Sigmoid colon (tissue), 7 donors: ENCODE results near the gene UQCRFS1. TPM values are rescaled to one million over a fixed set of nuclear protein-coding genes. Genes with fewer than 3 reads are reported as not detected.
"Not testable (repeated sequence)": the region's sequence is repeated elsewhere in the genome, so short reads cannot be mapped to it uniquely, and the experiment has no call there.

ENCODE experiments used
- DNase-seq: peaks from one replicate; pipeline ENCODE4 v3.0.0-alpha.2; 2019
- H3K27ac ChIP-seq, 4 donors: fragments of 200-600 bp; sonication (generic); one replicate each; pipeline ENCODE4 v1.5.1; 2016 to 2019; ENCODE audit warnings: mild to moderate bottlenecking in 1 of 4
- H3K27me3 ChIP-seq, 3 donors: fragments of 200-600 bp; sonication (generic); one replicate each; pipeline ENCODE4 v1.5.1; 2019; ENCODE audit warnings: mild to moderate bottlenecking in 1 of 3
- H3K36me3 ChIP-seq, 4 donors: fragments of 200-600 bp; sonication (generic); one replicate each; pipeline ENCODE4 v1.5.1; 2016 to 2019
- H3K4me1 ChIP-seq, 4 donors: fragments of 200-600 bp; sonication (generic); one replicate each; pipeline ENCODE4 v1.5.1; 2017 to 2019
- H3K4me3 ChIP-seq, 4 donors: fragments of 200-600 bp; sonication (generic); one replicate each; pipeline ENCODE4 v1.5.1; 2017 to 2019; ENCODE audit warnings: mild to moderate bottlenecking in 2 of 4, moderate library complexity in 1 of 4
- H3K9me3 ChIP-seq, 4 donors: fragments of 200-600 bp in 3 of 4; sonication (generic) in 3 of 4; one replicate each; pipeline versions ENCODE4 v1.5.1 to v1.6.1; 2013 to 2019
- CTCF ChIP-seq, 4 experiments: fragments of 450-650 bp in 3 of 4; fragments of 200-600 bp in 1 of 4; IDR thresholded peaks; one replicate each; pipeline ENCODE4 v1.5.1; 2016 to 2019; ENCODE audit warnings: antibody characterized with exemption in 4 of 4, mild to moderate bottlenecking in 3 of 4, moderate library complexity in 2 of 4
- EP300 ChIP-seq, 4 donors: sonication (generic); formaldehyde crosslinking; IDR thresholded peaks; one replicate each; pipeline ENCODE4 v1.6.1; 2017; ENCODE audit warnings: antibody characterized with exemption in 4 of 4
- POLR2A ChIP-seq, 2 donors: fragments of 450-650 bp; IDR thresholded peaks; one replicate each; pipeline ENCODE4 v1.6.1; 2016; ENCODE audit warnings: antibody characterized with exemption in 2 of 2, mild to moderate bottlenecking in 2 of 2, moderate library complexity in 2 of 2
- POLR2AphosphoS5 ChIP-seq, 4 donors: sonication (generic); formaldehyde crosslinking; IDR thresholded peaks; one replicate each; pipeline ENCODE4 v1.6.1; 2017; ENCODE audit warnings: antibody characterized with exemption in 4 of 4
- WGBS, 2 donors: extraction: QIAGEN DNeasy Blood & Tissue Kit; methylation state at CpG; one replicate each; pipeline ENCODE4 v1.1.7; 2013; 5-methylcytosine and 5-hydroxymethylcytosine counted together
- intact Hi-C: fragments of 100-400 bp; cut with DNase I; formaldehyde crosslinking; loops from one replicate; pipeline ENCODE4 v1.15.1; 2023
- polyA plus RNA-seq, 3 donors: library from polyadenylated mRNA; stranded (reverse); fragments of 200-250 nt; gene quantifications; one replicate each; pipeline ENCODE4 v1.2.3, GENCODE V29; 2013
- total RNA-seq, 4 donors: library from RNA; depleted of rRNA; stranded (reverse); fragments of >200 nt; gene quantifications; one replicate each; pipeline ENCODE4 v1.1.0, GENCODE V29; 2016
- donor health status: healthy with polysubstance abuse.
- donor health status: Bipolar disorder and iron deficiency.
- donor health status: healthy.

UQCRFS1 gene
- total and polyA plus RNA-seq, 7 donors: 30.2 to 148 (median 46.4) TPM

GRCh38 chr19:29207403-29208187 lies 5.4 kb downstream of the UQCRFS1 start:
- DNase-seq, H3K4me3 ChIP-seq, H3K27me3 ChIP-seq, intact Hi-C loops, H3K9me3 ChIP-seq, H3K27ac ChIP-seq: not testable (repeated sequence)
- peaks cover 0 to 39% (median 22%) of the 10 kb centered on the region in 4 donors for H3K4me1 ChIP-seq
- WGBS, 2 donors: 95 to 97% methylated on average over 13 to 14 of the region's 14 CpGs
- peaks cover 0 to 35% (median 6%) of the 10 kb centered on the region in 4 donors for H3K36me3 ChIP-seq

GRCh38 chr19:29206453-29206852 lies 6.5 kb downstream of the UQCRFS1 start:
- Histone ChIP-seq H3K9me3 (no peaks in the 10 kb centered on the region), H3K27ac (no peak overlapping the region), H3K27me3 (no peaks in the 10 kb centered on the region), H3K4me1 (peaks cover 0 to 35% (median 15%) of the 10 kb centered on the region in 4 donors), H3K36me3 (peaks cover 0 to 35% (median 6%) of the 10 kb centered on the region in 4 donors), H3K4me3 (no peak overlapping the region)
- intact Hi-C loops: no loop called here
- DNase-seq: no peak
- no peak for TF ChIP-seq EP300 (IDR thresholded peaks at IDR 0.05)
- TF ChIP-seq CTCF (IDR thresholded peaks at IDR 0.05): no peak
- no peak for TF ChIP-seq POLR2AphosphoS5 (IDR thresholded peaks at IDR 0.05)
- no peak for TF ChIP-seq POLR2A (IDR thresholded peaks at IDR 0.05)
- WGBS, 2 donors: 93 to 94% methylated on average over 3 of the region's 3 CpGs

GRCh38 chr19:29202281-29202680 lies 10.7 kb downstream of the UQCRFS1 start:
- no peaks in the 10 kb centered on the region for H3K9me3 ChIP-seq
- TF ChIP-seq POLR2AphosphoS5 (IDR thresholded peaks at IDR 0.05) (no peak), CTCF (IDR thresholded peaks at IDR 0.05) (no peak), EP300 (IDR thresholded peaks at IDR 0.05) (no peak), POLR2A (IDR thresholded peaks at IDR 0.05) (no peak)
- no peak for DNase-seq
- H3K4me3 ChIP-seq: no peak overlapping the region
- 94% methylated on average over 2 of the region's 2 CpGs for WGBS, 2 donors
- H3K27ac ChIP-seq: no peak overlapping the region
- H3K36me3 ChIP-seq: peaks cover 0 to 26% (median 6%) of the 10 kb centered on the region in 4 donors
- no peaks in the 10 kb centered on the region for H3K27me3 ChIP-seq
- intact Hi-C loops: no loop called here
- H3K4me1 ChIP-seq: peaks cover 0 to 8% (median 0%) of the 10 kb centered on the region in 4 donors

GRCh38 chr19:29201855-29202254 lies 11.1 kb downstream of the UQCRFS1 start:
- H3K9me3 ChIP-seq: no peaks in the 10 kb centered on the region
- peaks cover 0 to 22% (median 4%) of the 10 kb centered on the region in 4 donors for H3K36me3 ChIP-seq
- H3K4me3 ChIP-seq: no peak overlapping the region
- H3K27ac ChIP-seq: no peak overlapping the region
- no peak for TF ChIP-seq POLR2A (IDR thresholded peaks at IDR 0.05)
- no peak for TF ChIP-seq CTCF (IDR thresholded peaks at IDR 0.05)
- TF ChIP-seq POLR2AphosphoS5 (IDR thresholded peaks at IDR 0.05): no peak
- no peak for TF ChIP-seq EP300 (IDR thresholded peaks at IDR 0.05)
- intact Hi-C loops: no loop called here
- DNase-seq: no peak
- WGBS, 2 donors: 90 to 92% methylated on average over 2 of the region's 2 CpGs
- H3K27me3 ChIP-seq: no peaks in the 10 kb centered on the region
- peaks cover 0 to 6% (median 0%) of the 10 kb centered on the region in 4 donors for H3K4me1 ChIP-seq

- Histone ChIP-seq H3K27ac (no peak overlapping the region), H3K27me3 (no peaks in the 10 kb centered on the region), H3K36me3 (no peaks in the 10 kb centered on the region), H3K9me3 (no peaks in the 10 kb centered on the region), H3K4me1 (no peaks in the 10 kb centered on the region), H3K4me3 (no peak overlapping the region)
- no peak for DNase-seq
- WGBS, 2 donors: 43 to 63% methylated on average over 2 of the region's 2 CpGs
- intact Hi-C loops: no loop called here
- no peak for TF ChIP-seq POLR2AphosphoS5 (IDR thresholded peaks at IDR 0.05)
- TF ChIP-seq CTCF (IDR thresholded peaks at IDR 0.05): no peak
- TF ChIP-seq POLR2A (IDR thresholded peaks at IDR 0.05): no peak
- no peak for TF ChIP-seq EP300 (IDR thresholded peaks at IDR 0.05)
Observed at GRCh38 chr19:29194658-29195057, 18.3 kb downstream of the UQCRFS1 start.
